H9 (cell line): Measurements from ENCODE around the gene WDR7. TPM values are rescaled to one million over a fixed set of nuclear protein-coding genes. Genes with fewer than 3 reads are reported as not detected.

Experiments used
- DNase-seq: peaks from one replicate; pipeline ENCODE4 v3.0.0-alpha.2; 2017
- H2AFZ ChIP-seq: one replicate; pipeline ENCODE4 v1.6.1; 2013; ENCODE audit warnings: mild to moderate bottlenecking, low read length, control low read depth, moderate library complexity
- H2AK5ac ChIP-seq: 2 replicates; pipeline ENCODE4 v1.6.1; 2013; ENCODE audit warnings: low read length, control low read depth, mixed read lengths; ENCODE audit not compliant: insufficient read length
- H2BK120ac ChIP-seq: one replicate; pipeline ENCODE4 v1.6.1; 2013; ENCODE audit warnings: low read depth, mild to moderate bottlenecking, low read length, control low read depth, inconsistent platforms; ENCODE audit not compliant: poor library complexity, severe bottlenecking
- H2BK12ac ChIP-seq: 2 replicates; pipeline ENCODE4 v1.6.1; 2013; ENCODE audit warnings: low read length, control low read depth, mixed read lengths, low read depth; ENCODE audit not compliant: insufficient read length
- H2BK15ac ChIP-seq: 2 replicates; pipeline ENCODE4 v1.6.1; 2013; ENCODE audit warnings: low read depth, low read length, control low read depth
- H2BK20ac ChIP-seq: one replicate; pipeline ENCODE4 v1.6.1; 2013; ENCODE audit warnings: low read depth, mild to moderate bottlenecking, low read length, control low read depth, inconsistent platforms; ENCODE audit not compliant: poor library complexity, severe bottlenecking
- H2BK5ac ChIP-seq: 2 replicates; pipeline ENCODE4 v1.6.1; 2013; ENCODE audit warnings: low read length, control low read depth, mixed read lengths; ENCODE audit not compliant: insufficient read length
- H3K14ac ChIP-seq: 2 replicates; pipeline ENCODE4 v1.6.1; 2013; ENCODE audit warnings: low read length, control low read depth; ENCODE audit not compliant: insufficient read depth
- H3K18ac ChIP-seq: 2 replicates; pipeline ENCODE4 v1.6.1; 2013; ENCODE audit warnings: low read depth, mild to moderate bottlenecking, mixed read lengths, low read length, control low read depth; ENCODE audit not compliant: insufficient read length
- H3K23ac ChIP-seq: 2 replicates; pipeline ENCODE4 v1.6.1; 2013; ENCODE audit warnings: low read length, control low read depth, mixed read lengths, low read depth; ENCODE audit not compliant: insufficient read length
- H3K23me2 ChIP-seq: 2 replicates; pipeline ENCODE4 v1.6.1; 2013; ENCODE audit warnings: low read depth, mild to moderate bottlenecking, mixed read lengths, low read length, control low read depth; ENCODE audit not compliant: insufficient read length, poor library complexity, severe bottlenecking
- H3K27ac ChIP-seq: 2 replicates; pipeline ENCODE4 v1.5.1; 2013; ENCODE audit warnings: low read length, control low read depth, mixed read lengths, low read depth; ENCODE audit not compliant: insufficient read length
- H3K27me3 ChIP-seq: 2 replicates; pipeline ENCODE4 v1.6.1; 2013; ENCODE audit warnings: low read length, control low read depth, inconsistent platforms; ENCODE audit not compliant: insufficient read depth
- H3K4ac ChIP-seq: 2 replicates; pipeline ENCODE4 v1.6.1; 2013; ENCODE audit warnings: low read depth, mild to moderate bottlenecking, control low read depth, inconsistent platforms, low read length, moderate library complexity
- H3K4me1 ChIP-seq: 2 replicates; pipeline ENCODE4 v1.6.1; 2013; ENCODE audit warnings: low read length, control low read depth, inconsistent platforms; ENCODE audit not compliant: insufficient read depth
- H3K4me2 ChIP-seq: 2 replicates; pipeline ENCODE4 v1.6.1; 2013; ENCODE audit warnings: low read length, control low read depth, mixed read lengths; ENCODE audit not compliant: insufficient read length, insufficient read depth
- H3K56ac ChIP-seq: 2 replicates; pipeline ENCODE4 v1.6.1; 2013; ENCODE audit warnings: low read depth, mild to moderate bottlenecking, mixed read lengths, low read length, control low read depth; ENCODE audit not compliant: insufficient read length
- H3K79me1 ChIP-seq: 2 replicates; pipeline ENCODE4 v1.6.1; 2013; ENCODE audit warnings: low read depth, mild to moderate bottlenecking, moderate library complexity, low read length, control low read depth, inconsistent platforms; ENCODE audit not compliant: insufficient read depth, poor library complexity, severe bottlenecking
- H3K79me2 ChIP-seq: 2 replicates; pipeline ENCODE4 v1.6.1; 2013; ENCODE audit warnings: low read length, control low read depth, inconsistent platforms; ENCODE audit not compliant: insufficient read depth
- H3K9ac ChIP-seq: 2 replicates; pipeline ENCODE4 v1.6.1; 2013; ENCODE audit warnings: low read length, control low read depth, mixed read lengths; ENCODE audit not compliant: insufficient read length; ENCODE audit errors: extremely low read depth
- H3K9me3 ChIP-seq: one replicate; pipeline ENCODE4 v1.6.1; 2013; ENCODE audit warnings: low read depth, low read length, inconsistent platforms; ENCODE audit not compliant: control insufficient read depth
- H3T11ph ChIP-seq: one replicate; pipeline ENCODE4 v1.6.1; 2013; ENCODE audit warnings: mild to moderate bottlenecking, low read length, control low read depth, inconsistent platforms
- H4K20me1 ChIP-seq: one replicate; pipeline ENCODE4 v1.6.1; 2013; ENCODE audit not compliant: control insufficient read depth, insufficient read length, insufficient read depth
- H4K5ac ChIP-seq: 2 replicates; pipeline ENCODE4 v1.6.1; 2013; ENCODE audit warnings: low read depth, mild to moderate bottlenecking, mixed read lengths, low read length, control low read depth; ENCODE audit not compliant: insufficient read length
- H4K8ac ChIP-seq: replicated peaks from 2 replicates; pipeline ENCODE4 v1.6.1; 2013; ENCODE audit warnings: low read length, control low read depth, mixed read lengths, low read depth; ENCODE audit not compliant: insufficient read length
- H4K91ac ChIP-seq: 2 replicates; pipeline ENCODE4 v1.6.1; 2013; ENCODE audit warnings: low read depth, mild to moderate bottlenecking, moderate library complexity, mixed read lengths, low read length, control low read depth; ENCODE audit not compliant: insufficient read length
- H3K27ac Mint-ChIP-seq, 3 experiments: 2 replicates in 2 of 3; 3 replicates in 1 of 3; pipeline ENCODE4 v1.8.0; 2020 to 2021; ENCODE audit warnings: mixed read lengths in 3 of 3, mild to moderate bottlenecking in 1 of 3, moderate library complexity in 1 of 3
- H3K27me3 Mint-ChIP-seq: 2 replicates; pipeline ENCODE4 v1.8.0; 2021; ENCODE audit warnings: low read depth, mild to moderate bottlenecking, moderate library complexity, mixed read lengths
- H3K36me3 Mint-ChIP-seq, 3 experiments: 2 replicates in 2 of 3; 3 replicates in 1 of 3; pipeline ENCODE4 v1.8.0; 2020 to 2021; ENCODE audit warnings: low read depth in 3 of 3, mixed read lengths in 3 of 3; ENCODE audit not compliant: insufficient read depth in 1 of 3
- H3K4me1 Mint-ChIP-seq, 2 experiments: 2 replicates each; pipeline ENCODE4 v1.8.0; 2020; ENCODE audit warnings: mixed read lengths in 2 of 2
- H3K4me3 Mint-ChIP-seq, 2 experiments: 2 replicates in 1 of 2; 3 replicates in 1 of 2; pipeline ENCODE4 v1.8.0; 2020 to 2021; ENCODE audit warnings: mild to moderate bottlenecking in 2 of 2, mixed read lengths in 2 of 2, moderate library complexity in 1 of 2
- H3K9me3 Mint-ChIP-seq, 2 experiments: 2 replicates in 1 of 2; 3 replicates in 1 of 2; pipeline ENCODE4 v1.8.0; 2020; ENCODE audit warnings: mild to moderate bottlenecking in 2 of 2, mixed read lengths in 2 of 2, moderate library complexity in 1 of 2
- CTCF ChIP-seq: fragments of 200-600 bp; sonication (generic); conservative IDR thresholded peaks from 3 replicates; pipeline ENCODE4 v1.8.0; 2021; ENCODE audit warnings: antibody characterized with exemption, mild to moderate bottlenecking
- WGBS: extraction: QIAGEN DNeasy Blood & Tissue Kit; methylation state at CpG from one replicate; pipeline ENCODE4 v1.1.7; 2013; ENCODE audit warnings: missing lambda C conversion rate, low lambda C conversion rate, mixed read lengths; ENCODE audit not compliant: insufficient read length; ENCODE audit errors: extremely low coverage; 5-methylcytosine and 5-hydroxymethylcytosine counted together
- total RNA-seq: library from RNA; stranded (reverse); gene quantifications from 2 replicates; pipeline ENCODE4 v1.2.1, GENCODE V29; 2021

The WDR7 gene
- total RNA-seq, 1 experiment from 2014 or later: 14.8 TPM

- Histone ChIP-seq H3K79me2 (no peaks in the 10 kb centered on the region), H4K5ac (no peak overlapping the region), H3K23me2 (no peaks in the 10 kb centered on the region), H3K18ac (no peak overlapping the region), H2AK5ac (no peak overlapping the region), H2BK5ac (no peak overlapping the region), H2BK20ac (no peak overlapping the region), H3K14ac (no peak overlapping the region), H3K27ac (no peak overlapping the region), H3K23ac (no peak overlapping the region), H4K91ac (no peak overlapping the region), H4K8ac (no peak overlapping the region), H3K27me3 (no peaks in the 10 kb centered on the region), H2BK12ac (no peak overlapping the region), H2BK15ac (no peak overlapping the region), H2AFZ (no peak overlapping the region), H4K20me1 (no peaks in the 10 kb centered on the region), H3K9me3 (no peaks in the 10 kb centered on the region), H2BK120ac (no peak overlapping the region), H3K56ac (no peak overlapping the region), H3K79me1 (no peaks in the 10 kb centered on the region), H3K4me2 (no peak overlapping the region), H3T11ph (no peak overlapping the region), H3K4ac (no peak overlapping the region), H3K4me1 (no peaks in the 10 kb centered on the region), H3K9ac (no peak overlapping the region)
- Mint-ChIP-seq H3K9me3 (peaks cover 7 to 12% of the 10 kb centered on the region in 2 experiments), H3K4me3 (no peak overlapping the region), H3K4me1 (peaks cover 2 to 3% of the 10 kb centered on the region in 2 experiments; a peak in 3 of 4 replicates), H3K27ac (no peak overlapping the region), H3K36me3 (peaks cover 2 to 10% (median 3%) of the 10 kb centered on the region in 3 experiments; a peak in 3 of 7 replicates), H3K27me3 (peaks cover 2% of the 10 kb centered on the region)
- no CpG with 5 or more reads among the region's 3 CpGs for WGBS
- no peak for TF ChIP-seq CTCF
- DNase-seq: no peak
Observed at GRCh38 chr18:57043241-57043640, 392.1 kb downstream of the WDR7 start.
